K562 (cell line): ENCODE results near the gene HOMEZ. TPM values are rescaled to one million over a fixed set of nuclear protein-coding genes. Genes with fewer than 3 reads are reported as not detected.
A peak's percentile ranks its signal among the peaks of the same experiment; 100 is the strongest.

Experiments used
- CBFA2T3 ChIP-seq: fragments of 450-650 bp; IDR thresholded peaks from 2 replicates; pipeline ENCODE4 v1.6.1; 2017
- CBX1 ChIP-seq: sonication (generic); IDR thresholded peaks from 2 replicates; pipeline ENCODE4 v1.6.1; 2016; ENCODE audit warnings: antibody characterized with exemption, low read depth, mild to moderate bottlenecking
- CSDE1 ChIP-seq, 2 experiments: fragments of 450-650 bp; IDR thresholded peaks; 2 replicates each; pipeline ENCODE4 v1.6.1; 2016; ENCODE audit warnings: mild to moderate bottlenecking in 1 of 2
- GTF2A2 ChIP-seq: IDR thresholded peaks from 2 replicates; pipeline ENCODE4 v1.6.1; 2016; ENCODE audit warnings: mild to moderate bottlenecking, missing genetic modification characterization, missing compliant biosample characterization
- JUN ChIP-seq, 2 experiments: sonication (generic) in 1 of 2; formaldehyde crosslinking in 1 of 2; IDR thresholded peaks; 2 replicates each; pipeline versions ENCODE4 v1.6.1 to v1.8.0; 2012 to 2022; ENCODE audit warnings: borderline replicate concordance in 2 of 2, mild to moderate bottlenecking in 2 of 2, improper control_type of control experiment in 1 of 2, low read depth in 1 of 2, low read length in 1 of 2, missing genetic modification reagents in 1 of 2
- KDM1A ChIP-seq, 2 experiments: fragments of 450-650 bp; IDR thresholded peaks; 2 replicates each; pipeline ENCODE4 v1.6.1; 2016; ENCODE audit warnings: mild to moderate bottlenecking in 2 of 2
- L3MBTL2 ChIP-seq: fragments of 450-650 bp; IDR thresholded peaks from 2 replicates; pipeline ENCODE4 v1.6.1; 2016; ENCODE audit warnings: mild to moderate bottlenecking, moderate library complexity
- MCM7 ChIP-seq, 2 experiments: fragments of 450-650 bp; IDR thresholded peaks; 2 replicates each; pipeline ENCODE4 v1.6.1; 2016 to 2018
- NCOR1 ChIP-seq: fragments of 450-650 bp; IDR thresholded peaks from 2 replicates; pipeline ENCODE4 v1.6.1; 2016; ENCODE audit warnings: mild to moderate bottlenecking, moderate library complexity
- RAD51 ChIP-seq: fragments of 450-650 bp; IDR thresholded peaks from 2 replicates; pipeline ENCODE4 v1.7.1; 2016; ENCODE audit warnings: low read depth, mild to moderate bottlenecking, borderline replicate concordance
- TAF7 ChIP-seq: fragments of 450-650 bp; IDR thresholded peaks from 2 replicates; pipeline ENCODE4 v1.6.1; 2016; ENCODE audit warnings: missing genetic modification characterization, missing compliant biosample characterization
- TEAD4 ChIP-seq, 2 experiments: sonication (generic) in 1 of 2; formaldehyde crosslinking in 1 of 2; IDR thresholded peaks; 2 replicates each; pipeline versions ENCODE4 v1.6.1 to v1.8.0; 2012 to 2022; ENCODE audit warnings: borderline replicate concordance in 1 of 2, inconsistent platforms in 1 of 2, low read length in 1 of 2, mild to moderate bottlenecking in 1 of 2, missing genetic modification reagents in 1 of 2
- XRCC4 ChIP-seq: IDR thresholded peaks from one replicate; pipeline ENCODE4 v1.6.1; 2011; ENCODE audit not compliant: insufficient read depth, insufficient read length; ENCODE audit errors: extremely low read depth
- ZFP1 ChIP-seq: fragments of 450-650 bp; formaldehyde crosslinking; IDR thresholded peaks from 2 replicates; pipeline ENCODE4 v1.4.0; 2020; ENCODE audit warnings: mild to moderate bottlenecking, mixed read lengths
- ZNF280A ChIP-seq: fragments of 450-650 bp; IDR thresholded peaks from 2 replicates; pipeline ENCODE4 v1.6.1; 2018; ENCODE audit warnings: mild to moderate bottlenecking, low read depth; ENCODE audit not compliant: partially characterized antibody
- ZNF407 ChIP-seq: fragments of 450-650 bp; IDR thresholded peaks from 2 replicates; pipeline ENCODE4 v1.6.1; 2016; ENCODE audit warnings: low read depth
- polyA plus RNA-seq, 8 experiments: library from polyadenylated mRNA; depleted of rRNA in 4 of 8; stranded (reverse) in 5 of 8; unstranded in 3 of 8; fragments of >200 nt; fragmentation: Nextera tagmentation in 2 of 8; fragmentation: Illumina TruSeq in 1 of 8; extraction: Ambion mirVana in 2 of 8; extraction: Trizol in 1 of 8; gene quantifications; 2 replicates each; pipeline versions ENCODE4 v1.2.1 to v1.2.3, GENCODE V29; 2011 to 2014; ENCODE audit warnings: inconsistent platforms in 1 of 8, missing spikeins in 1 of 8
- total RNA-seq, 7 experiments: library from RNA; depleted of rRNA in 6 of 7; stranded (reverse); fragments of >200 nt in 6 of 7; fragmentation: Illumina TruSeq in 2 of 7; extraction: Trizol in 2 of 7; gene quantifications; 2 replicates each; pipeline versions ENCODE4 v1.2.1 to v1.2.3, GENCODE V29; 2011 to 2021; ENCODE audit warnings: low replicate concordance in 1 of 7
- TF ChIP-seq, protein P1 (sequence below): sonication (generic); formaldehyde crosslinking; IDR thresholded peaks from 2 replicates; pipeline ENCODE4 v1.8.0; 2022; ENCODE audit warnings: mild to moderate bottlenecking, missing genetic modification reagents, borderline replicate concordance

The HOMEZ gene
- total and polyA plus RNA-seq, 9 of the 15 experiments (the other 6 are each of a cell fraction or from before 2014, with no cell fraction given), result 3.0 to 30.2 (median 16.9) TPM

GRCh38 chr14:23335623-23336022, 49.7 kb upstream of the HOMEZ start (continued):
- TF ChIP-seq CSDE1 (IDR thresholded peaks at IDR 0.05) (no peak), ZNF407 (no peak), RAD51 (no peak), KDM1A (IDR thresholded peaks at IDR 0.05) (peak; percentile 51 to 55; a peak in 3 of 4 replicates), ZFP1 (CRISPR knock-in tag) (no peak), GTF2A2 (no peak), TAF7 (no peak), L3MBTL2 (peak; percentile 82), MCM7 (IDR thresholded peaks at IDR 0.05) (no peak), NCOR1 (peak; percentile 15; the same call in 1 of the 2 replicates), CBFA2T3 (peak; percentile 56), ZNF280A (no peak), TEAD4 (IDR thresholded peaks at IDR 0.05; ENCODE audit: low read length) (peak; percentile 20; the same call in 1 of the 2 replicates), TEAD4 (CRISPR knock-in tag; IDR thresholded peaks at IDR 0.05; ENCODE audit: borderline replicate concordance) (no peak), JUN (IDR thresholded peaks at IDR 0.05; ENCODE audit: borderline replicate concordance, low read depth, low read length) (no peak), JUN (CRISPR knock-in tag; IDR thresholded peaks at IDR 0.05; ENCODE audit: borderline replicate concordance) (no peak), CBX1 (no peak), XRCC4 (no peak)
- TF ChIP-seq, protein P1, sequence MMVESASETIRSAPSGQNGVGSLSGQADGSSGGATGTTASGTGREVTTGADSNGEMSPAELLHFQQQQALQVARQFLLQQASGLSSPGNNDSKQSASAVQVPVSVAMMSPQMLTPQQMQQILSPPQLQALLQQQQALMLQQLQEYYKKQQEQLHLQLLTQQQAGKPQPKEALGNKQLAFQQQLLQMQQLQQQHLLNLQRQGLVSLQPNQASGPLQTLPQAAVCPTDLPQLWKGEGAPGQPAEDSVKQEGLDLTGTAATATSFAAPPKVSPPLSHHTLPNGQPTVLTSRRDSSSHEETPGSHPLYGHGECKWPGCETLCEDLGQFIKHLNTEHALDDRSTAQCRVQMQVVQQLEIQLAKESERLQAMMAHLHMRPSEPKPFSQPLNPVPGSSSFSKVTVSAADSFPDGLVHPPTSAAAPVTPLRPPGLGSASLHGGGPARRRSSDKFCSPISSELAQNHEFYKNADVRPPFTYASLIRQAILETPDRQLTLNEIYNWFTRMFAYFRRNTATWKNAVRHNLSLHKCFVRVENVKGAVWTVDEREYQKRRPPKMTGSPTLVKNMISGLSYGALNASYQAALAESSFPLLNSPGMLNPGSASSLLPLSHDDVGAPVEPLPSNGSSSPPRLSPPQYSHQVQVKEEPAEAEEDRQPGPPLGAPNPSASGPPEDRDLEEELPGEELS (CRISPR knock-in tag), result no peak
